ENCODE data around the gene ATXN7L1. TPM values are rescaled to one million over a fixed set of nuclear protein-coding genes. Genes with fewer than 3 reads are reported as not detected.

The ATXN7L1 gene
- total RNA-seq, 5 donors from 2014 or later (not counting 1 experiment from before 2014, with no cell fraction given), result 42.3 to 54.7 (median 47.4) TPM

DNA sequence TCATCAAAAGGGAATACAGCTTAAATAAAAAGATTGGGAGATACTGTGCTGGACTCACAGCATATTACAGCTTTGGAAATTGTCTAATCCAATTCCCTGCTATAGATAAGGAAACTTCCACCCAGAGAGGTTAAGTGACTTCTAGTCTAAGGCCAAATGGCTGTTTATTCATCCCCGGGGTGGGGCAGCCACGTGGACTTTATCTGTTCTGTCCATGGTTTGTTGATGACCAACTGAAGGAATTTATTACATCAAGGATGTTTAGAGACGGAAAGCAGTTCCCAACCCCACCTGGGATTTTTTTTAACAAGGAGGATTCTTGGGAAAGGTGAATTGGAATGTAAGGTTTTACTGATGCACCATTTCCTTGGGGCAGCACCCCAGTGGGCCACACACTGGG, 88.6 kb downstream of the ATXN7L1 start:
- peaks cover 15% of the 10 kb centered on the region for H3K36me3 Mint-ChIP-seq
- WGBS (ENCODE audit: insufficient coverage), result no CpG with 5 or more reads among the region's 3 CpGs
- peaks cover 8% of the 10 kb centered on the region in 3 donors for H3K4me1 Mint-ChIP-seq
- Histone ChIP-seq H3K27ac (ENCODE audit: low read length) (no peak overlapping the region), H3K36me3 (ENCODE audit: control insufficient read depth in 2 of 2, extremely low read depth in 1 of 2, insufficient read depth in 1 of 2, low read length in 1 of 2) (peaks cover 3 to 12% of the 10 kb centered on the region in 2 donors), H3K4me1 (ENCODE audit: control insufficient read depth in 1 of 2, extremely low read depth in 1 of 2, insufficient read depth in 2 of 2, low read length in 2 of 2) (peaks cover 0 to 9% of the 10 kb centered on the region in 2 experiments), H3K27me3 (replicated peaks in 1 of 2; ENCODE audit: control insufficient read depth in 2 of 2, extremely low read depth in 1 of 2, insufficient read depth in 2 of 2, low read length in 1 of 2) (no peaks in the 10 kb centered on the region), H3K4me3 (ENCODE audit: control insufficient read depth in 1 of 2, extremely low read depth in 1 of 2, low read length in 1 of 2) (no peak overlapping the region), H3K9me3 (no peaks in the 10 kb centered on the region)
- no peaks in the 10 kb centered on the region for H3K9me3 Mint-ChIP-seq
- CTCF ChIA-PET, result interaction anchor here in 1 of 2 donors (0.9 kb wide), 1 partner anchor 26 kb away, joined by 3 read pairs; no protein-coding TSS in a partner anchor
- H3K27me3 Mint-ChIP-seq, result no peaks in the 10 kb centered on the region
- ATAC-seq (replicated peaks in 1 of 4) (no peak), DNase-seq (no peak)
- POLR2A ChIA-PET, result no interaction called here
- H3K27ac Mint-ChIP-seq, result no peak overlapping the region
- H3K4me3 Mint-ChIP-seq, result no peak overlapping the region

DNA sequence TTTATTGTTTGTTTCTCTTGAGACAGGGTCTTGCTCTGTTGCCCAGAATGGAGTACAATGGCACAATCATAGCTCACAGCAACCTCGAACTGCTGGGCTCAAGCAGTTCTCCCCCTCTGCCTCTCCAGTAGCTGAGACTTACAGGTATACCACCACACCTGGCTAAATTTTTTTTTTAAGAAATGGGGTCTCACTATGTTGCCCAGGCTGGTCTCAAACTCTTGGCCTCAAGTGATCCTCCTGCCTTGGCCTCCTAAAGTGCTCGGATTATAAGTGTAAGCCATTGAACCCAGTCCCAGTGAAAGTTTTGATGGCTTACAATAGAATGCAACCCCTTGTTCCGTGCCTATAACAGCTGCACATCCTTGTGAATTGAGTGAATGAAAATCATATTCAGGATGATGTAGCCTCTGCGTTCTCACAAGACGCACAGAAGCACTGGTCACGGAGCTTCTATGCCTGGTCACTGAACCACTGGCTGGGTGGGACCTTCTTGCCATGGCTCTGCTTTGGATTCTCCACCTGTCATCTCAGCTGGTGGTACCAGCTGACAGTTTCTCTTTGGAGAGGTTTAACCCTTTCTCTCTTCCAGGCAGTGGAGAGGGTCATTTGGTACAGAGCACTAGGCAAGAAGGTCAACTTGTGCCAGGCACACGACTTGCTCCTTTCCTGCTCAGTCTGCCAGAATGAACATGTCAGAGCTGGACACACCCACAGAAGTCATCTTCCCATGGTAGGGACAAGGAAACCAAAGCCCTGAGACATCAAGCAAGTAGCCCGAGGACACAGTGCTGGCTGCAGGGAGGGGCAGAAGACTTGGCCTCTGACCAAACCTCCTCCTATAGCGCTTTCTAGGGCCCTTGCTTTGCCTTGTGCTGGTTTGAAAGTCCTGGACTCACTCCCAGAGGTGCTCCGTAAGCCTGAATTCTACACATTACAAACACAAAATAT, 89.6 kb downstream of the ATXN7L1 start:
- Mint-ChIP-seq H3K27me3 (no peaks in the 10 kb centered on the region), H3K4me1 (peaks cover 4 to 7% (median 5%) of the 10 kb centered on the region in 3 donors), H3K36me3 (peaks cover 15% of the 10 kb centered on the region), H3K4me3 (no peak overlapping the region), H3K9me3 (no peaks in the 10 kb centered on the region), H3K27ac (no peak overlapping the region)
- WGBS (ENCODE audit: insufficient coverage), result 95% methylated on average over 7 of the region's 10 CpGs
- no peak for ATAC-seq (replicated peaks in 1 of 4)
- no peaks in the 10 kb centered on the region for H3K27me3 ChIP-seq (replicated peaks in 1 of 2; ENCODE audit: control insufficient read depth in 2 of 2, extremely low read depth in 1 of 2, insufficient read depth in 2 of 2, low read length in 1 of 2)
- H3K9me3 ChIP-seq, result no peaks in the 10 kb centered on the region
- no peak for DNase-seq
- ChIA-PET POLR2A (no interaction called here), CTCF (no interaction called here)
- H3K4me1 ChIP-seq (ENCODE audit: control insufficient read depth in 1 of 2, extremely low read depth in 1 of 2, insufficient read depth in 2 of 2, low read length in 2 of 2), result peaks cover 0 to 7% of the 10 kb centered on the region in 2 experiments
- H3K36me3 ChIP-seq (ENCODE audit: control insufficient read depth in 2 of 2, extremely low read depth in 1 of 2, insufficient read depth in 1 of 2, low read length in 1 of 2), result peaks cover 3 to 12% of the 10 kb centered on the region in 2 donors
- H3K4me3 ChIP-seq (ENCODE audit: control insufficient read depth in 1 of 2, extremely low read depth in 1 of 2, low read length in 1 of 2), result no peak overlapping the region
- no peak overlapping the region for H3K27ac ChIP-seq (ENCODE audit: low read length)

DNA sequence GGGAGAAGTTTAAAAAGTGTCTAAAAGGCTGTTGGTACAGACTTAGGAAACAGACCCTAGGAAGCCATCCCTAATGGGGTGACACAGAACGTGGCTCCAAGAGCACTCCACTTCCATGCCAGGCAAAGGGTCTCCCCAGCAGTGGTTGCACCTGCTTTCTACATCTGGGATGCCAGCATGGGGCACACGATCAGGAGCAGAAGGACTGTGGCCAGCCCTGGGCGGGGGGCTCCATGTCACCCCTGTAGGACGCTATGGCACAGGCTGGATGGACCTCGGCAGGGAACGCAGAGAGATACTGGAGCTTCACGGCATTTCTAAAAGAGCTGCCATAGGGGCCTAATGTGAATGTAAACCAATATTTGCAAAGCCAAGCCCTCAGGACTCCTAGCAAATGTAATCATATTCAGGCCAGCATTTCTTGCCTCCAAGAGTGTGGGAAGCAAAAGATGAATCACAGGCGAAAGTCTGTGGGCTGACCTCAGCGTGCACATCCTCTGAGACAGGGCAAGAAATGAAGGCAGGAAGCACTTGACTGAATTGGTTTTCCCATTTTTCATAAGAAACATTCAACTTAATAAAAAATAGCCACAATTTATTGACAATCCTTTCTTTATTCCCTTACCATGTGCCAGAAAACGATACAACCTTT, 93.9 kb downstream of the ATXN7L1 start:
- ATAC-seq (replicated peaks in 1 of 4), result no peak

DNA sequence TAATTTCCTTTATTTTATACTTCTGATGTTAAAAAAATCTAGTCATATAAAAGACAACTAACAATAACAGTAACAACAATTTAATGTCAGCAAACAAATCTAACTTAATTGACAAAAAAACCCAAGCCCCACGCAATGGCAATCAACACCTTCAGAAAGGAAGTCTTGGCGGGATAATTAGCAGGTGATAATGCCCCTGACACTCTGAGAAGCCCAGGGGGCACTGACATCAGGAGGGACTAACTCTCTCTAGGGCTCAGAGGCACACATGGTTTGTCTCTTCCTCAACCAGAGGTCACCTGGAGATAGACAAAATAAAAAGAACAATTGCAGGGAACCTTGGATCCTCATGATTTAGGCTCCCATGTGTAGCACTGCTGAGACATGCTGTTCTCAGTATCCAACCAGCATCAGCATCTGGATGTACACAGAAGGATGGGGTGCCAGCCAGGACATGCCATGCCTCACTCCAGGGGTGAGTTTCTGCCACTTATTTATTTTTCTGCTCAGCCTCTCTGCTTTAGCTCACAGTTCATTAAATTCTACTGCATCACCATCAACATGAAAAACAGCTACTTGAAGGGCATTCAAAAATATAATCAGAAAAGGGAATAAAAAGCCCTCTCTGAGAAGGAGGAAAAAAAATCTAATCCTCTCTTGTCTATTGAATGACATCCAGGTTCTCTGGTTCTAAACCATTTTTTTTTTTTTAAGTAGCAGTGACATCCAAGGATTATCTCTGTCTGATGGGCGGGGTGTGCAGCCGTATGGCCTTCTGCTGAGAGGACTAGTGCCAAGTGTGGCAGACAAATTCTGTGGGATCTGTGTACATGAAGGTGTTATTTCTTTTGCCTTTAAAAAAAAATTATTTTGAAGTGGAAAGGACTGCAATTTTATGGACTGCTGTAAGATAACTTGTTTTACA, 96.3 kb downstream of the ATXN7L1 start:
- no peak overlapping the region for H3K27ac Mint-ChIP-seq
- 100% methylated on average over 2 of the region's 4 CpGs for WGBS (ENCODE audit: insufficient coverage)
- CTCF ChIA-PET, result interaction anchor here in 1 of 2 donors (0.7 kb wide), 1 partner anchor 68 kb away, joined by 4 read pairs; no protein-coding TSS in a partner anchor
- Histone ChIP-seq H3K4me3 (ENCODE audit: control insufficient read depth in 1 of 2, extremely low read depth in 1 of 2, low read length in 1 of 2) (no peak overlapping the region), H3K27ac (ENCODE audit: low read length) (no peak overlapping the region), H3K36me3 (ENCODE audit: control insufficient read depth in 2 of 2, extremely low read depth in 1 of 2, insufficient read depth in 1 of 2, low read length in 1 of 2) (peaks cover 0 to 2% of the 10 kb centered on the region in 2 donors), H3K4me1 (ENCODE audit: control insufficient read depth in 1 of 2, extremely low read depth in 1 of 2, insufficient read depth in 2 of 2, low read length in 2 of 2) (peaks cover 0 to 7% of the 10 kb centered on the region in 2 experiments), H3K9me3 (no peaks in the 10 kb centered on the region), H3K27me3 (replicated peaks in 1 of 2; ENCODE audit: control insufficient read depth in 2 of 2, extremely low read depth in 1 of 2, insufficient read depth in 2 of 2, low read length in 1 of 2) (no peaks in the 10 kb centered on the region)
- no peak overlapping the region for H3K4me3 Mint-ChIP-seq
- POLR2A ChIA-PET, result no interaction called here
- ATAC-seq (replicated peaks in 1 of 4), result no peak
- H3K4me1 Mint-ChIP-seq, result peaks cover 4 to 7% (median 5%) of the 10 kb centered on the region in 3 donors
- no peaks in the 10 kb centered on the region for H3K27me3 Mint-ChIP-seq
- no peaks in the 10 kb centered on the region for H3K9me3 Mint-ChIP-seq
- no peak for DNase-seq
- peaks cover 24% of the 10 kb centered on the region for H3K36me3 Mint-ChIP-seq

More for the DNA sequence above, 93.9 kb downstream of the ATXN7L1 start:
- Histone ChIP-seq H3K4me3 (ENCODE audit: control insufficient read depth in 1 of 2, extremely low read depth in 1 of 2, low read length in 1 of 2) (no peak overlapping the region), H3K9me3 (no peaks in the 10 kb centered on the region), H3K4me1 (ENCODE audit: control insufficient read depth in 1 of 2, extremely low read depth in 1 of 2, insufficient read depth in 2 of 2, low read length in 2 of 2) (peaks cover 0 to 7% of the 10 kb centered on the region in 2 experiments), H3K27ac (ENCODE audit: low read length) (no peak overlapping the region), H3K36me3 (ENCODE audit: control insufficient read depth in 2 of 2, extremely low read depth in 1 of 2, insufficient read depth in 1 of 2, low read length in 1 of 2) (peaks cover 0 to 7% of the 10 kb centered on the region in 2 donors), H3K27me3 (replicated peaks in 1 of 2; ENCODE audit: control insufficient read depth in 2 of 2, extremely low read depth in 1 of 2, insufficient read depth in 2 of 2, low read length in 1 of 2) (no peaks in the 10 kb centered on the region)
- Mint-ChIP-seq H3K4me1 (peaks cover 4 to 7% (median 5%) of the 10 kb centered on the region in 3 donors), H3K9me3 (no peaks in the 10 kb centered on the region), H3K27me3 (no peaks in the 10 kb centered on the region), H3K4me3 (no peak overlapping the region), H3K36me3 (peaks cover 21% of the 10 kb centered on the region), H3K27ac (no peak overlapping the region)
- DNase-seq, result no peak
- CTCF ChIA-PET, result no interaction called here
- WGBS (ENCODE audit: insufficient coverage), result 81% methylated on average over 3 of the region's 10 CpGs
- POLR2A ChIA-PET, result no interaction called here

DNA sequence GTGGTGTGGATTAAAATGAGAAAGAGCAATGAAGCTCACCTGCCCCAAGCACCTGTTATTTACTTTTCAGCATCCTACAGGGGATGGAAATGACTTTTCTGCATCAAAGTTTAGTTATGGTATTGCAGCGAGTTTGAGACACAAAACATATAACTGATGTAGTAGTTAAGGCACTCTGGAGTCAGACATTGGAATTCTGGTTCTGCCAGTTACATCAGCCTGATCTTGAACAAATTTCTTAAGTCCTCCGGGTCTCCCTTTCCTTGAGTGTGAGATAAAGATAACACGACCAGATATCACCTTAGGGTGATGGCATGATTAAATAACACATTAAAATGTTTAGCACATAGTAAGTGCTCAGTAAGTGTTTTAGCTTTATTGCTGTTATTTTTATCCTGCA, 97.4 kb downstream of the ATXN7L1 start:
- H3K4me3 Mint-ChIP-seq, result no peak overlapping the region
- ATAC-seq (replicated peaks in 1 of 4) (no peak), DNase-seq (no peak)
- Histone ChIP-seq H3K36me3 (ENCODE audit: control insufficient read depth in 2 of 2, extremely low read depth in 1 of 2, insufficient read depth in 1 of 2, low read length in 1 of 2) (peaks cover 0 to 2% of the 10 kb centered on the region in 2 donors), H3K27me3 (replicated peaks in 1 of 2; ENCODE audit: control insufficient read depth in 2 of 2, extremely low read depth in 1 of 2, insufficient read depth in 2 of 2, low read length in 1 of 2) (no peaks in the 10 kb centered on the region), H3K27ac (ENCODE audit: low read length) (no peak overlapping the region), H3K4me1 (ENCODE audit: control insufficient read depth in 1 of 2, extremely low read depth in 1 of 2, insufficient read depth in 2 of 2, low read length in 2 of 2) (peaks cover 0 to 7% of the 10 kb centered on the region in 2 experiments), H3K9me3 (no peaks in the 10 kb centered on the region), H3K4me3 (ENCODE audit: control insufficient read depth in 1 of 2, extremely low read depth in 1 of 2, low read length in 1 of 2) (no peak overlapping the region)
- H3K36me3 Mint-ChIP-seq, result peaks cover 20% of the 10 kb centered on the region
- no peaks in the 10 kb centered on the region for H3K9me3 Mint-ChIP-seq
- H3K27me3 Mint-ChIP-seq, result no peaks in the 10 kb centered on the region
- H3K27ac Mint-ChIP-seq, result no peak overlapping the region
- CTCF ChIA-PET, result no interaction called here
- no CpG with 5 or more reads among the region's 3 CpGs for WGBS (ENCODE audit: insufficient coverage)
- POLR2A ChIA-PET, result no interaction called here
- H3K4me1 Mint-ChIP-seq, result peaks cover 0 to 7% (median 5%) of the 10 kb centered on the region in 3 donors

All from T-cell (primary cell).